ENCODE results near the gene MYH10. TPM values are rescaled to one million over a fixed set of nuclear protein-coding genes. Genes with fewer than 3 reads are reported as not detected.

Gene MYH10
- total RNA-seq, 1 experiment from 2014 or later = 1.6 TPM

DNA sequence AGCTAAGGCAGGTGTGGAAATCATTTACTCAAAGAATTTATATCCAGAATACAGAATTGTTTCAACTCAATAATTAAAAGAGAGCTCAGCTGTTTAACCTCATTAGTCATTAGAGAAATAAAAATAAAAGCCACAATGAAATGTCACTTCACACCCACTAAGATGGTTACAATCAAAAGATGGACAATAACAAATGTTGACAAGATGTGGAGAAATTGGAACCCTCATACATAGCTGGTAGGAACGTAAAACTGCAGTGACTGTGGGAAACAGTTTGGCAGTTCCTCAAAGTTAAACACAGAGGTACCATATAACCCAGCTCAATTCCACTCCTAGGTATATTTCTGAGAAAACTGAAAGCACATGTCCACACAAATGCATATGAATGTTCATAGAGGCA lies 145.0 kb downstream of the MYH10 start:
- Histone ChIP-seq H4K20me1 (ENCODE audit: insufficient read depth) (no peaks in the 10 kb centered on the region), H3K36me3 (ENCODE audit: low read depth) (no peaks in the 10 kb centered on the region), H3K4me1 (replicated peaks; ENCODE audit: insufficient read depth) (no peaks in the 10 kb centered on the region), H3K27me3 (ENCODE audit: insufficient read depth, low read depth) (no peaks in the 10 kb centered on the region), H3K9me2 (ENCODE audit: insufficient read depth) (no peaks in the 10 kb centered on the region), H3K27ac (no peak overlapping the region), H3K9me3 (ENCODE audit: insufficient read depth, low read depth) (0 out of 2 replicates have a peak, but pooled peaks cover 7% of the 10 kb centered on the region), H3K4me3 (no peak overlapping the region), H3K4me2 (no peak overlapping the region), H3F3A (ENCODE audit: insufficient read depth, low read depth) (no peaks in the 10 kb centered on the region), H3K79me2 (ENCODE audit: low read depth) (no peaks in the 10 kb centered on the region), H2AFZ (no peak overlapping the region)
- ChIA-PET POLR2A (ENCODE audit: unreplicated experiment) (no interaction called here), CTCF (no interaction called here)
- no peak for DNase-seq
- intact Hi-C loops (cut with micrococcal nuclease; ENCODE audit: unreplicated experiment) = no loop called here
- no TSS peak for BruUV-seq (replicated peaks)
- TF ChIP-seq, protein P1, sequence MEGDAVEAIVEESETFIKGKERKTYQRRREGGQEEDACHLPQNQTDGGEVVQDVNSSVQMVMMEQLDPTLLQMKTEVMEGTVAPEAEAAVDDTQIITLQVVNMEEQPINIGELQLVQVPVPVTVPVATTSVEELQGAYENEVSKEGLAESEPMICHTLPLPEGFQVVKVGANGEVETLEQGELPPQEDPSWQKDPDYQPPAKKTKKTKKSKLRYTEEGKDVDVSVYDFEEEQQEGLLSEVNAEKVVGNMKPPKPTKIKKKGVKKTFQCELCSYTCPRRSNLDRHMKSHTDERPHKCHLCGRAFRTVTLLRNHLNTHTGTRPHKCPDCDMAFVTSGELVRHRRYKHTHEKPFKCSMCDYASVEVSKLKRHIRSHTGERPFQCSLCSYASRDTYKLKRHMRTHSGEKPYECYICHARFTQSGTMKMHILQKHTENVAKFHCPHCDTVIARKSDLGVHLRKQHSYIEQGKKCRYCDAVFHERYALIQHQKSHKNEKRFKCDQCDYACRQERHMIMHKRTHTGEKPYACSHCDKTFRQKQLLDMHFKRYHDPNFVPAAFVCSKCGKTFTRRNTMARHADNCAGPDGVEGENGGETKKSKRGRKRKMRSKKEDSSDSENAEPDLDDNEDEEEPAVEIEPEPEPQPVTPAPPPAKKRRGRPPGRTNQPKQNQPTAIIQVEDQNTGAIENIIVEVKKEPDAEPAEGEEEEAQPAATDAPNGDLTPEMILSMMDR (conservative IDR thresholded peaks at IDR 0.05) = no peak
- no peak for TF ChIP-seq EZH2 (IDR thresholded peaks at IDR 0.05; ENCODE audit: low read depth)

DNA sequence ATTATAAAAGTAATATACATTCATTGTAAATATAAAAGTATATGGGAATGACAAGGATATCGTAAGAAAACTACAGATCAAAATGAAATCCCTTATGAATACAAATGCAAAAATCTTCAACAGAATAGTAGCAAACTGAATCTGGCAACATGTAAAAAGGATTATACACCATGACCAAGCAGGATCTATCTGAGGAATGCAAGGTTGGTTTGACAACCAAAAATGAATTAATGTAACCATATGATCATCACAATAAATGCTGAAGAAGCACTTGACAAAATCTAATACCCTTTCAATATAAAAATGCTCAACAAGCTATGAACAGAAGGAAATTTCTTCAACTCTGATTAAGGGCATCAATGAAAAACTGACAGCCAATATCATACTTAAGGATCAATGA lies 146.1 kb downstream of the MYH10 start:
- ChIA-PET CTCF (no interaction called here), POLR2A (ENCODE audit: unreplicated experiment) (no interaction called here)
- Histone ChIP-seq H3K79me2 (ENCODE audit: low read depth) (no peaks in the 10 kb centered on the region), H3K4me2 (no peak overlapping the region), H3K36me3 (ENCODE audit: low read depth) (no peaks in the 10 kb centered on the region), H3F3A (ENCODE audit: insufficient read depth, low read depth) (no peaks in the 10 kb centered on the region), H3K27ac (no peak overlapping the region), H4K20me1 (ENCODE audit: insufficient read depth) (no peaks in the 10 kb centered on the region), H3K27me3 (ENCODE audit: insufficient read depth, low read depth) (no peaks in the 10 kb centered on the region), H3K4me1 (replicated peaks; ENCODE audit: insufficient read depth) (no peaks in the 10 kb centered on the region), H3K9me2 (ENCODE audit: insufficient read depth) (no peaks in the 10 kb centered on the region), H3K9me3 (ENCODE audit: insufficient read depth, low read depth) (0 out of 2 replicates have a peak, but pooled peaks cover 7% of the 10 kb centered on the region), H2AFZ (no peak overlapping the region), H3K4me3 (no peak overlapping the region)
- no peak for TF ChIP-seq EZH2 (IDR thresholded peaks at IDR 0.05; ENCODE audit: low read depth)
- TF ChIP-seq, protein P1 (conservative IDR thresholded peaks at IDR 0.05) = no peak
- DNase-seq = no peak
- intact Hi-C loops (cut with micrococcal nuclease; ENCODE audit: unreplicated experiment) = no loop called here
- no TSS peak for BruUV-seq (replicated peaks)

DNA sequence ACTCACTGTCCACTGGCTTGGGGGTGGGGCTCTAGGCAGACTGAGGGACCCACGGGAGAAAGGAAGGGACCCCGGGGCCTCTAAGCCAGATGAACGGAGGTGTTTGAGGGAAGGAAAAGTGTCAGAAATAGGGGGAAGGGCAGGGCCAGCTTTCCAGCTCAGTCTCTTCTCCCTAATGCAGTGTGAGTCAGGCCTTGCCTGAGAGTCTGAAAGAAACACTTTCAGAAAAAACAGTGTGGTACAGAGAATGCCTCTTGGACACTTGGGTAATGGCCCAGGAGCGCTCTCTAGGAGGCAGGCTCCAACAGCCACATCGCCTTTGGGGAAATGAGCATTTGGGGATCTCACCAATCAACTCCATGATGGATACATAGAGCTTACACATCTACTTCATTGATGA lies 148.0 kb downstream of the MYH10 start:
- ChIA-PET CTCF (no interaction called here), POLR2A (ENCODE audit: unreplicated experiment) (no interaction called here)
- H3K9me3 ChIP-seq (ENCODE audit: insufficient read depth, low read depth) = 0 out of 2 replicates have a peak, but pooled peaks cover 7% of the 10 kb centered on the region
- H3K79me2 ChIP-seq (ENCODE audit: low read depth) = no peaks in the 10 kb centered on the region
- no peaks in the 10 kb centered on the region for H3F3A ChIP-seq (ENCODE audit: insufficient read depth, low read depth)
- TF ChIP-seq EZH2 (IDR thresholded peaks at IDR 0.05; ENCODE audit: low read depth) = no peak
- TF ChIP-seq, protein P1 (conservative IDR thresholded peaks at IDR 0.05) = no peak
- no peak overlapping the region for H3K4me2 ChIP-seq
- H3K27me3 ChIP-seq (ENCODE audit: insufficient read depth, low read depth) = no peaks in the 10 kb centered on the region
- no peaks in the 10 kb centered on the region for H3K4me1 ChIP-seq (replicated peaks; ENCODE audit: insufficient read depth)
- no peak overlapping the region for H3K27ac ChIP-seq
- no peak overlapping the region for H2AFZ ChIP-seq
- no peak for DNase-seq
- intact Hi-C loops (cut with micrococcal nuclease; ENCODE audit: unreplicated experiment) = no loop called here
- no peaks in the 10 kb centered on the region for H4K20me1 ChIP-seq (ENCODE audit: insufficient read depth)
- H3K9me2 ChIP-seq (ENCODE audit: insufficient read depth) = no peaks in the 10 kb centered on the region
- no peak overlapping the region for H3K4me3 ChIP-seq
- BruUV-seq (replicated peaks) = no TSS peak
- H3K36me3 ChIP-seq (ENCODE audit: low read depth) = no peaks in the 10 kb centered on the region

Data from PC-9 (cell line).